GM18508 (cell line): ENCODE measurements around the gene PGBD1.

Experiments used
- ATAC-seq: cut with Tn5 transposase; IDR thresholded peaks from one replicate; pipeline ENCODE4 v1.9.1; 2021; ENCODE audit warnings: moderate number of reproducible peaks; ENCODE audit not compliant: insufficient read depth, unreplicated experiment

Gene PGBD1, protein sequence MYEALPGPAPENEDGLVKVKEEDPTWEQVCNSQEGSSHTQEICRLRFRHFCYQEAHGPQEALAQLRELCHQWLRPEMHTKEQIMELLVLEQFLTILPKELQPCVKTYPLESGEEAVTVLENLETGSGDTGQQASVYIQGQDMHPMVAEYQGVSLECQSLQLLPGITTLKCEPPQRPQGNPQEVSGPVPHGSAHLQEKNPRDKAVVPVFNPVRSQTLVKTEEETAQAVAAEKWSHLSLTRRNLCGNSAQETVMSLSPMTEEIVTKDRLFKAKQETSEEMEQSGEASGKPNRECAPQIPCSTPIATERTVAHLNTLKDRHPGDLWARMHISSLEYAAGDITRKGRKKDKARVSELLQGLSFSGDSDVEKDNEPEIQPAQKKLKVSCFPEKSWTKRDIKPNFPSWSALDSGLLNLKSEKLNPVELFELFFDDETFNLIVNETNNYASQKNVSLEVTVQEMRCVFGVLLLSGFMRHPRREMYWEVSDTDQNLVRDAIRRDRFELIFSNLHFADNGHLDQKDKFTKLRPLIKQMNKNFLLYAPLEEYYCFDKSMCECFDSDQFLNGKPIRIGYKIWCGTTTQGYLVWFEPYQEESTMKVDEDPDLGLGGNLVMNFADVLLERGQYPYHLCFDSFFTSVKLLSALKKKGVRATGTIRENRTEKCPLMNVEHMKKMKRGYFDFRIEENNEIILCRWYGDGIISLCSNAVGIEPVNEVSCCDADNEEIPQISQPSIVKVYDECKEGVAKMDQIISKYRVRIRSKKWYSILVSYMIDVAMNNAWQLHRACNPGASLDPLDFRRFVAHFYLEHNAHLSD

DNA sequence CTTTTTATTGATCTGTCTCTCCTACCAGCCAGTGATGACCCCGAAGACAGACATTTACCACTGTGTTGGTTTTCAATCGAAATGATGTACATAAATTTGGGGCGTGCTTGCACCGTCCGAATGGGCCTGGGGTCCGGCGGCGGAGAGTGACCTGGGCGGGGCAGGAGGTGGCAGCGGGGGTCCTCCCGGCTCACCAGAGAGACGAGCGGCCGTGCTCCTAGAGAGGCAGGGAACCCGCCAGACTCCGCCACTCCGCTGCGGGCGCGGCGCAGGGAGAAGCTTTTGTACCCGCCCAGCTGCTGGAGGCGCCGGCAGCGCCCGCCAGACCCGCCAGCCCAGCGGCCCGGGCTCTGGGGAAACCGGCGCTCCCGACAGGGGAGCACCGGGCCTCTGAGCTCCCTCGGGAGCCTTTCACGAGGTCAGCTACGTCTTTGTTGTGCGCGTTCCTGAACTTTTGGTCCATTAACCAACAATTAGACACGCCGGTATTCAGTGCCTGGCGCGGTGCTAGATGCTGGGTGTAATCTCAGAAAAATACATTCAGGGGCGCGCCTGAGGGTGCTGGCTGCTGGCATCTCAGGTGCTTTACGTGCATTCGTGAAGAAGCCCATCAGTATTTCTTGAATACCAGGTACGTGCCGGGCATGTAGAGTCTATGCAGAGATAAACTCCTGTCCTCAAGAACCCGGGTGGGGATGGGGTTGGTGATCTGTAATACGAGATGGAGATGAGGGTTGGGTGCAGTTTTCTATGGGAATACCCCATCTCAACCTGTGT, at the start of gene PGBD1:
Gene PGBD1 (plus strand): TSS at position 285 of the 777 bp plus-strand sequence. CDS start 2,242 bp downstream, outside the sequence.
- no peak for ATAC-seq

DNA sequence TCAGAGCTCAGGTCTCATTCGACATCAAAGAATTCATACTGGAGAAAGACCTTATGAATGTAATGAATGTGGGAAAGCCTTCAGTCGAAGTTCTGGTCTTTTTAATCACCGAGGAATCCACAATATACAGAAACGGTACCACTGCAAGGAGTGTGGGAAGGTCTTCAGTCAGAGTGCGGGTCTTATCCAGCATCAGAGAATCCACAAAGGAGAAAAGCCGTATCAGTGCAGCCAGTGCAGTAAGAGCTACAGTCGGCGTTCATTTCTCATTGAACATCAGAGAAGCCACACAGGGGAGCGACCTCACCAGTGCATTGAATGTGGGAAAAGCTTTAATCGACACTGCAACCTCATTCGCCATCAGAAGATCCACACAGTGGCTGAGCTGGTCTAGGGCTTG, 48.6 kb upstream of the PGBD1 start:
- ATAC-seq: no peak

DNA sequence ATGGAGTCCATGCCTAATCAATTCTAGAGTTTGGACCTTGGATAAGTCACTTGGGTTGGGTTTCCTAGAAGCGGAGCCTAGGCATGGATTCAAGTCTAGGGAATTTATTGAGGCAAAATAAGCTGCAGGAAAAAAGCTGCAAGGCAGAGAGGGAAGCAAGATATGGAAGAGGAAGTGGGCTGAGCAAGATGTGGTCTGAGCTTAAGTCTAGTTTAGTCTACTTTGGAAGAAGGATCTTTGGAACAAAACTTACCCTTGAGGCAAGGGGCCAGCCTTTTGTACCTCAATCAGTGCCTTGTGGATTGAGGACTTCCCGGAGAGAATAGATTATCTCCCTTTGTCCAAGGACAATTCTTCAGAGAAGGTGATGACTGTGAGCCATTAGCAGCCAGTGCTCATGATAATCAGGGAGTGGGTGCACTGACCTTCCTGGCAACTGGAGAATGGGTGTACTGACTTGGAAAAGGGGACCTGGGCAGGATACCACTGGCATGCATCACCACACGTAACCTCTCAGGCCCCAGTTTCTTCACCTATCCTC, 45.4 kb upstream of the PGBD1 start:
- no peak for ATAC-seq

DNA sequence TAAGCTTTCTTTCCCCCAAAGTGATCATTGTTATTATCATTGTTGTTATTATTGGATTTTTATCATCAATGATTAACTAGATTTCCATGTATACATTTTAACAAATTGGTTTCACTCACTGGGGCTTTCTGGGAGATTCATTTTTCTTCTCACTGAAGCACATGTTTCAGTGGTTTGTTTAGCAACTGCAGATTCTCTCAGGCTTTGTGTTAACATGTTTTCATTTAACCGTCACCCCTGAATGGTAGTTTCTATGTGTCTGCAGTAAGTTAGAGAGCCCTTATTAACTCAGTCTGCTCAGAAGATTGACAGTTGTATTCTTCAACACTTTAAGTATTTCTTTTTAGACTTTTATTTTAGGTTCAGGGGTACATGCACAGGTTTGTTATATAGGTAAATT, 41.7 kb upstream of the PGBD1 start:
- peak; percentile 63 for ATAC-seq

DNA sequence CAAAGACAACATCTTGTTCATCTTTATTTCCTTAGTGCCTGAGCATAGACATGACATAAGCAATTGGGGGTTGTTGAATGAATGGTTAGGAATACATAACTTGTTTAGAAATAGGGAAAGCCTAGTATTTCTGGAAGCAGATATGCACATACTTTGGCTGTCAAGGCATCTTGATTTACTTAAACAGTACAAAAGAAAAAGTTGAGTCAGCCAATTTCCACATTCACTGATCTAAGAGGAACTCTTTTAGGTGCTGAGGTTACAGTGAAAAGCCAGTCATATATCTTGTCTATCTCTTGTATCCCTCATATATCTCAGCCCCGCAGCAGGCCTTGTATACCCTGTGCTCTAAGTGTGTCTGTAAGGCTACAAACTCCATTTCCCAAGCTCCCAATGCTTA, 40.9 kb upstream of the PGBD1 start:
- ATAC-seq: no peak

DNA sequence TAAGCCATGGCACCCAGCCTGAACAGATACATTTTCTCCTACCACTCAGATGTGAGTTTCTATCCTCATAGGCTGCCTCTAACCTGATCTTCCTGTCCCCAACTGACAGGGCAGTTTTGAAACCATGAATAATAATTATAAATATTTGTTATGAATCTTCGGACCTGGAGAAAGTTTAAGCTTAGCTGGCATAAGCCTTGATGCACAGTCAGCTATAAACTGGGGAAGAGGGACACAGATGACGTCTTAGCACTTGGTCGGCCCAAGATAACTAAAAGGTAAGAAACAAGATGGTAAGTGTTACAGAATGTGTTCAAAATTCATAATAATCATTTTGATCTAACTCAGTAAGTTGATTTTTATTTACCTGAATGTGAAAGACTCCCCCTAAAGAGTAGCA, 37.4 kb upstream of the PGBD1 start:
- ATAC-seq: no peak

DNA sequence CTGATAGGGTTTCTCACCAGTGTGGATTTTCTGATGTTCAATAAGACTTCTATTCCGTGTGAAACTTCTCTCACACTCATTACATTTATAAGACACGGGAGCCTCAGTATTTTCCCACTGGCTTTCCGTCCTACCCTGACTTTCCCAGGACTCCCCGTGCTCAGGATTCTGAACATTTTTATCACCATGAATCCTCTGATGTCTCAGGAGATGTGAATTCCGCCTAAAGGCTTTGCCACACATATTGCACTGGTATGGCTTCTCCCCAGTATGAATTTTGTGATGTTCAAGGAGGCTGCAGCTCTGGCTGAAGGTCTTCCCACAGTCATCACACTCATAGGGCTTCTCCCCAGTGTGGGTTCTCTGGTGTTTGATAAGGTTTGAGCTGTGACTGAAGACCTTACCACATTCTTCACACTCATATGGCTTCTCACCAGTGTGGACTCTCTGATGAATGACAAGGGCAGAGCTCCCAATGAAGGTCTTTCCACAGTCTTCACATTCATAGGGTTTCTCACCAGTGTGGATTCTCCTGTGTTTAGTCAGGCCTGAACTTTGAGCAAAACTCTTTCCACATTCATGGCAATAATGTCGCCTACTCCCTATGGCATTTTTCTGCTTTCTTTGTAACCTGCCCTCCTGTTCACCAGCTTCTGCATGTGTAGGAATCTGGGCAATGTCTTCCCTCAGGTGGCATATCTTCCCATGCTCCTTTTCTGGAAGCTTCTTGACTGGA, 36.0 kb upstream of the PGBD1 start:
- ATAC-seq: no peak

DNA sequence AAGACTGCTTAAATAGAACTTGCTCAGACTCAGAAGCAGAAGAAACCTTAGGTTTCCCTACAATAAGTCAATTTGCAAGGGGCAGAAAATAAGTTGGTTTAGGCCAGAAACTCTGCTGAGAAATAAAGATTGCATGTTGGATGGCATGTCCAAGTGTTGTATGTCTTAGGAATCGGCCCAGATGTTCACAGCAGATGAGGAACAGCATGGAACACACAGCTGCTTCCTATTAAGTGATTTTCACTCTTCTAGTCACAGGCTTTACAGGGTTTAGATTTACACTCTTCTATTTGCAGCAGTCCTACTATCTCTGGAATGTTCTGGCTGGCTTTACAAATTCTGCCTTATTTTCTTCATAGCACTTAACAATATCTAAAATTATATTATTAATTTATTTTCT, 32.5 kb upstream of the PGBD1 start:
- ATAC-seq: no peak

DNA sequence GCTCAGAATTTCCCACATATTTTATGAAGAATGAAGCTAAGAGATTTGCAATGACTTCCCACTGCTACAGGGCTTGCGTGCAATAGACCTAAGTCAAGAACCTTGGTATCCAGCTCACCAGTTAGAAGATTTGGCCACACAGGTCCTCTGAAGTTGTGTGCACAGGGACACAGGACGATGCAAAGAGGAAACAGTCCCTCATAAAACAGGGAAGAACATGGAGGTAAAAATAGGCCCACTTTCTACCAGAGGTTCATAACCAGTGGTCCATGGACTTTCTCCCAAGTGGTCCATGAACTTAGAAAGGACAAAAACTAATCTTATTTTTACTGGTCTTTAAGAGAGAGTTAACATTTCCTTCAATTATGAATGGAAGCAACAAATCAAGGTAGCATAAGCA, 30.6 kb upstream of the PGBD1 start:
- no peak for ATAC-seq

DNA sequence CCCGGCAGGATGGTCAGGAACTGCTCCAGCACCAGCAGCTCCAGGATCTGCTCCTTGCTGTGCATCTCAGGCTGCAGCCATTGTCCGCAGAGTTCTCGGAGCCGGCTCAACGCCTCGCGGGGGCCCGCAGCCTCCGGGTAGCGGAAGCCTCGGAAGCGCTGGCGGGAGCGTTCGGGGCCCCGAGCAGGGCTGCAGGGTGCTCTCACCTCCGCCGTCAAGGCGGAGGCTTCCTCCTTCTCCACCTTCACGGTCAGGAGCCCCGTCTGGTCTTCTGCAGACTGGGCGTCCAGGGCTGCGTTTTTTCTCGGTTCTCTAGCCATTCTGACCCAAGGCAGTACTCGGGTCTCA, 29.7 kb upstream of the PGBD1 start:
- no peak for ATAC-seq

DNA sequence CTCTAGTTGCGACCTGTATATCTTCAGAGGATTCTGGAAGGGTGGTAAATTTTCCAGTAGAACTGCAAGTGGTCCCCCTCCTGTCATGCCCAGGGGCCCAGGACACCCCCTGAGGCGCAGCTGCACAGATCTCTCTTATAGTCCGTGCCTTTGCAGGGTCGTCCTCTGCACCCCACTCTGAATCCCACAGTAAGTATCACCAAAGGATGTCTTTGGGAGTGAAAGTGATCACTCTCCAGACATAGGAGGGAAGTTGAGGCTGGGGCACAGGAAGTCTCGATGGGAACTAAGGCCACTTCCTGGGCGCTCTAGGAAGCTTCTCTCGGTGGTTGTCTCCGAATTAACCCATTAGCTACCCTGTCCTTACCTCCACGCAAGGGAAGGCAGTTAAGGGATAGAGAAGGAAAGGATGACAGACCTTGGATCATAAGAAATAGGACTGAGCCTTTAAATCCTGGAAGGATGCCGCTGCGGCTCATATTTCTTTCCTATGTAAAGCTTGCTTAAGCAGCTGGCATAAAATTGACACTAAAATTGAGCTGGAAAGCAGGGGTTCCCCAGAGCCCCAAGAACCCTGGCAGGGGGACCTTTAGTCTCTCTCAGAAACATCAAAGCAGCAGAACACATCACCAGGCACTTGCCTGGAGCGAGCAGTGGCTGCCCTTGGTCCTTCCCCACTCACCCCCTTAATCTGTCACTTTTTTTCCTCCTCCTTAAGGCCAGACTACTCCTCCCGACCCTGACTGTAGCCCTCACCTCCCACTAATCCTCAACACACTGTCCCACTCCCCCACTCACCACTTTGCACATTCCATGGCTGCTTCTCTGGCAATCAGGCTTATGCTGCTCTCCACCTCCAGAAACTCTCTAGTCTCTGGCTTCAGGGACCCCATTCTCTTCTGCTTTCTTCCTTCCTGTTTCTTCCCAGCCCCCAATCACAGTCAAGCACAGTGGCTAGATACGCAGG, 29.1 kb upstream of the PGBD1 start, which contains the start of gene ZKSCAN4:
Gene ZKSCAN4 (minus strand): TSS at position 261 of the 967 bp plus-strand sequence. CDS start 289 bp downstream, outside the sequence.
- ATAC-seq: peak; percentile 53

DNA sequence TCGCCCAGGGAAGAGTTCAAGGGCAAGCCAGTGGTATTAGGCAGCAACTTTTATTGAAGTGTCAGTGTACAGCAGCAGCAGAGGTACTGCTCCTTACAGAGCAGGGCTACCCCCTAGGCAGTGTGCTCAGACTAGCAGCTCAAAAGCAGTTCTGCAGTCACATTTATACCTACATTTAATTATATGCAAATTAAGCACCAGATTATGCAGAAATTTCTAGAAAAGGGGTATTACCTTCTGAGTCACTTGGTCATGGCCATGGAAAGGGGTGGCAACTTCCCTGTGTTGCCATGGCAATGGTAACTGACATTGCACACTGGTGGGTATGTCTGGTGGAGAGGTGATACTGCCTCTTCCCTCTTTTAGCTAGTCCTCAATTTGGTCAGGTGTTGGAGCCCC, 27.3 kb upstream of the PGBD1 start:
- ATAC-seq: no peak

DNA sequence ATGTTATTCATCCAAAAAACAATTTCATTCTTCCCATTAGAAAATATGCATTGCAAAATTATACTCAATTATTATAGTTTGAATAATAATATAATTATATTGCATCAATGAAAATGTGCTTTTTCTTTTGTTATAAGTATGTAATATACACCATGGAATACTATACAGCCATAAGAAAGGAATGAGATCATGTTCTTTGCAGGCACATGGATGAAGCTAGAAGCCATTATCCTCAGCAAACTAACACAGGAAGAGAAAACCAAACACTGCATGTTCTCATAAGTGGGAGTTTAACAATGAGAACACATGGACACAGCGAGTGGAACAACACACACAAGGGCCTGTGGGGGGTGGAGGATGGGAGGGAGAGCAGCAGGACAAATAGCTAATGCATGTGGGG, 24.3 kb upstream of the PGBD1 start:
- ATAC-seq: no peak

DNA sequence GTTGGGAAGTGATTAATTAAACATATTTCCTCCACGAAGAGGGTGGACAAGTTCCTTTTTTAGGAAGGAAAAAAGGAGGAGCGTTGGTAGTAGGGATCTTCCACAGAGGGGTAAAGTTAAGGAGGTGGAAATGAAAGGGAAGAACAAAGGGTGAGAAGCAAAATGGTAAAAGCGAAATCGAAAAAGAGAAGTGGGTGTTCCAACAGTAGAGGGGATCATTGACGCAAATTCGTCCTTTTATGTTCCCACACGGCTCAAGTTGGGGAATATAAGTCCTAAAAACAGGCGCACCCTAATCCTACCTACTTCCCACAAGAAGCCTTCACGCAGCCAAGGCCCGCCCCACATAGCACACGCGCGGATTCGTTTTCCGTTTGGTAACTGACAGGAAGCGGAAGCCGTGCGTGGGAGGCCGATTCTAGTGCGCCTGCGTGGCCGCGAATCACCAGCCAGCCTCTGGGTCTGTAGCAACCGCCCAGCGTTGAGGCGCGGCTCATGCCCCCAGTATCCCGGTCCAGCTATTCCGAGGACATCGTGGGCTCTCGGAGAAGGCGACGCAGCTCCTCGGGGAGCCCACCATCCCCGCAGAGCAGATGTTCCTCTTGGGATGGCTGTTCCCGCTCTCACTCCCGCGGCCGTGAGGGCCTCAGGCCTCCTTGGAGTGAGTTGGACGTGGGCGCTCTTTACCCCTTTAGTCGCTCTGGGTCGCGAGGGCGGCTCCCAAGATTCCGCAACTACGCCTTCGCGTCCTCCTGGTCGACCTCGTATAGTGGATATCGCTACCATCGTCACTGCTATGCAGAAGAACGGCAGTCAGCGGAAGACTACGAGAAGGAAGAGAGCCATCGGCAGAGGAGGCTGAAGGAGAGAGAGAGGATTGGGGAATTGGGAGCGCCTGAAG, 22.2 kb upstream of the PGBD1 start, which contains the start of gene NKAPL:
Gene NKAPL (plus strand): TSS at position 421 of the 901 bp plus-strand sequence. CDS start 75 bp downstream, at position 496.
- no peak for ATAC-seq

DNA sequence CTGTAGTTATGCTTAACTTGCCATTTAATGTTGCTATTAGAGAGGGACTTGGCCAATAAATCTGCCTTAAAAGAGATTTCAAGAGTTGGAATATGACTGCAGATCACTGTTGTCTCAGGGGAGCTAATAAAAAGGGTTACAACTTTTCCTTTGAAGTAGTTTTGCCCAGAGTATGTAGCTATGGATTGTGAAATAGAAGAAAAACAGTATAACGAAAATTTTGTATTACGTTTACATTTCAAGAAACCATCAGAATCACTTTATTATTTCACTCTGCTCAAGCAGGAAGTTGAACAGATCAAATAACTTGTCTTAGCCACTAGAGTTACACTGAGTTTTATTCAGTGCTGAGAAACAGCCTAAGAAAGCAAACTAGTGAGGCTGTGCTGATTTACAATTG, 17.4 kb upstream of the PGBD1 start:
- no peak for ATAC-seq

DNA sequence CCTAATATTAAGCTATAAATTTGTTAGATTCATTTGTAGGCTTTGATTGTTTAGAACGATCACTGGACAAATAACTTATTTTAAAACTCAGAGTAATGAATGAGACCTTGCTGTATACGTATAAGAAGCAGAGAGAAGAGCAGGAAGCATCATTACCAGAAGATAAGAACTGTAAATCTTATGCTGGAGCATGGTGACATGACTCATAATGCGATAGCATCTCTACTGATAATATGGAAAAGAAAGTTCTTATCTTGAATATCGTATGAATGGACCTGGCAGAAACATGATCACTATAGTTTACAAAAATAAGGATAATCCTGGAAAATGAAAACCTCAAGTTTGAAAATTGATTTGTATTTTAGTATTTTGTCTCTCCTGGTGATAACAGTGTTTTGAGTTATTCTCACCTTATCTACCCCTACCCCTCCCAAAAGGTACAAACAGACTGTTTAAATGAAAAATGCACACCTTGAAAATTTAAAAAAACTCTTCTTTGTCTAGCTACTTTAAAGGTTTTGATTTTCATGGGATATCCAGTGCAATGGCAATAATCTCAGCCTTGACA, 16.5 kb upstream of the PGBD1 start:
- ATAC-seq: no peak

DNA sequence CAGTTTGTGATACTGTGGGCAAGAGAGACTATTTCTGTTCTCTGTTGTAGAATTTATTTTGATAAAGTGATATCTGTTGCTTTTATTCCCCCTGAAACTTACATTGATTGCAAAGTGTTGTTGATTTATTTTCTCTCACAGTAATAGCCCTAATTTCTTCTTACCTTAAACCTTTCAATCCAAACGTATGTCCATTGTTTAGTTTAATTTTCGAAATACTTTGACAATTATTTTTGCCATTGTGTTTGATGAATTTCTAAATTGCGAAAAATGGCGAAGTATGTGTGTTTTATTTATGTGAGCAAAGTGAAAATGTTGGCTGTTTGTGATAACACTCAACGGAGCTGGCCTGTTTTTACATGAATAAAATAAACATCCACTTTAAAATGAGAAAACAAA, 14.8 kb upstream of the PGBD1 start:
- ATAC-seq: no peak
